Right lobe of liver (tissue), 6 donors: ENCODE results near the gene PRDM2. TPM values are rescaled to one million over a fixed set of nuclear protein-coding genes. Genes with fewer than 3 reads are reported as not detected.

ENCODE experiments used
- ATAC-seq, 4 donors: fragments of 200-7000 bp; cut with Tn5 transposase; one replicate each; pipeline ENCODE4 v1.9.1; 2020; ENCODE audit warnings: mild to moderate bottlenecking in 4 of 4, moderate library complexity in 4 of 4
- DNase-seq, 3 donors: peaks; one replicate each; pipeline ENCODE4 v3.0.0-alpha.2; 2020
- H3K27ac ChIP-seq, 3 donors: fragments of 200-600 bp; one replicate each; pipeline ENCODE4 v1.8.0; 2022
- H3K27me3 ChIP-seq, 2 donors: fragments of 200-600 bp; one replicate each; pipeline ENCODE4 v1.8.0; 2022
- H3K36me3 ChIP-seq, 4 donors: fragments of 200-600 bp; sonication (generic) in 1 of 4; one replicate each; pipeline versions ENCODE4 v1.5.1 to v1.8.0; 2017 to 2022; ENCODE audit warnings: control low read depth in 1 of 4
- H3K4me1 ChIP-seq, 4 donors: fragments of 200-600 bp; sonication (generic) in 1 of 4; one replicate each; pipeline versions ENCODE4 v1.5.1 to v1.8.0; 2017 to 2022; ENCODE audit warnings: control low read depth in 1 of 4
- H3K4me3 ChIP-seq, 3 donors: fragments of 200-600 bp; one replicate each; pipeline ENCODE4 v1.8.0; 2022
- H3K9me3 ChIP-seq, 4 donors: fragments of 200-600 bp; sonication (generic) in 1 of 4; one replicate each; pipeline versions ENCODE4 v1.5.1 to v1.8.0; 2017 to 2022; ENCODE audit warnings: control low read depth in 1 of 4
- CTCF ChIP-seq, 4 donors: fragments of 200-600 bp in 3 of 4; fragments of 450-650 bp in 1 of 4; IDR thresholded peaks; one replicate each; pipeline versions ENCODE4 v1.5.1 to v1.8.0; 2016 to 2022; ENCODE audit warnings: antibody characterized with exemption in 4 of 4, mild to moderate bottlenecking in 2 of 4
- POLR2A ChIP-seq: fragments of 450-650 bp; IDR thresholded peaks from one replicate; pipeline ENCODE4 v1.6.1; 2017; ENCODE audit warnings: antibody characterized with exemption, mild to moderate bottlenecking
- WGBS: methylation state at CpG from one replicate; pipeline ENCODE4 v1.1.6; 2018; ENCODE audit warnings: low coverage, low lambda C conversion rate; ENCODE audit not compliant: insufficient coverage; ENCODE audit errors: missing lambda C conversion rate; 5-methylcytosine and 5-hydroxymethylcytosine counted together
- intact Hi-C, 2 donors: fragments of 100-400 bp; cut with DNase I; formaldehyde crosslinking; loops; one replicate each; pipeline versions ENCODE4 v1.11.2 to v1.14.1; 2022
- total RNA-seq, 6 experiments: library from RNA; depleted of rRNA in 2 of 6; stranded (reverse); fragments of >200 nt in 2 of 6; fragmentation: NEBNext Ultra II Directional in 3 of 6; extraction: Animal tissue kit (Norgen Biotek cat#: 25700) in 3 of 6; gene quantifications; one replicate each; pipeline versions ENCODE4 v1.1.0 to v1.2.4, GENCODE V29; 2016 to 2023
- donor health status: DM: no; HTN: yes; CAD: no.
- donor health status: DM: no; HTN: no; CAD: no.
- donor health status: DM: no; HTN: no; CAD: no.
- donor health status: DM: no; HTN: yes; CAD: no.
- donor health status: DM: no; HTN: yes; CAD: no.

PRDM2 gene
- total RNA-seq, 6 experiments from 2014 or later = 7.4 to 16.9 (median 12.5) TPM

- no peaks in the 10 kb centered on the region for H3K9me3 ChIP-seq
- H3K4me3 ChIP-seq = no peak overlapping the region
- intact Hi-C loops = no loop called here
- ATAC-seq (no peak), DNase-seq (no peak)
- H3K36me3 ChIP-seq = no peaks in the 10 kb centered on the region
- H3K27ac ChIP-seq = no peak overlapping the region
- no peaks in the 10 kb centered on the region for H3K4me1 ChIP-seq
- WGBS = 68% methylated on average over 7 of the region's 7 CpGs
- no peaks in the 10 kb centered on the region for H3K27me3 ChIP-seq
- TF ChIP-seq CTCF (IDR thresholded peaks at IDR 0.05) (no peak), POLR2A (no peak)
These were observed 22.9 kb downstream of the PRDM2 start for GRCh38 chr1:13722808-13723360.

- Histone ChIP-seq H3K36me3 (no peaks in the 10 kb centered on the region), H3K27ac (no peak overlapping the region), H3K9me3 (no peaks in the 10 kb centered on the region), H3K4me1 (no peaks in the 10 kb centered on the region), H3K27me3 (no peaks in the 10 kb centered on the region), H3K4me3 (no peak overlapping the region)
- TF ChIP-seq CTCF (IDR thresholded peaks at IDR 0.05) (no peak), POLR2A (no peak)
- DNase-seq (no peak), ATAC-seq (peak; percentile 64 to 90 (median 82))
- intact Hi-C loops = no loop called here
- no CpG with 5 or more reads among the region's 4 CpGs for WGBS
These were observed 23.8 kb downstream of the PRDM2 start for GRCh38 chr1:13723810-13724209.

- peak; percentile 29 to 54 (median 38) for TF ChIP-seq CTCF (IDR thresholded peaks at IDR 0.05)
- no peak for TF ChIP-seq POLR2A
- ATAC-seq (peak; percentile 57 to 71 (median 60)), DNase-seq (no peak)
- Histone ChIP-seq H3K27me3 (no peaks in the 10 kb centered on the region), H3K4me3 (no peak overlapping the region), H3K4me1 (no peaks in the 10 kb centered on the region), H3K9me3 (no peaks in the 10 kb centered on the region), H3K27ac (no peak overlapping the region), H3K36me3 (no peaks in the 10 kb centered on the region)
- intact Hi-C loops = no loop called here
- 41% methylated on average over 4 of the region's 4 CpGs for WGBS
These were observed 25.8 kb downstream of the PRDM2 start for GRCh38 chr1:13725714-13726175.

GRCh38 chr1:13728091-13728715 lies 28.2 kb downstream of the PRDM2 start:
- no peak for ATAC-seq
- Histone ChIP-seq H3K9me3 (no peaks in the 10 kb centered on the region), H3K27me3 (no peaks in the 10 kb centered on the region), H3K36me3 (no peaks in the 10 kb centered on the region), H3K4me3 (no peak overlapping the region), H3K27ac (no peak overlapping the region), H3K4me1 (no peaks in the 10 kb centered on the region)
- TF ChIP-seq CTCF (IDR thresholded peaks at IDR 0.05) (no peak), POLR2A (no peak)
- WGBS = 61% methylated on average over 4 of the region's 4 CpGs
- no peak for DNase-seq
- intact Hi-C loops = no loop called here
